GM23338 (cell line): Measurements from ENCODE around the gene TTLL9. TPM values are rescaled to one million over a fixed set of nuclear protein-coding genes. Genes with fewer than 3 reads are reported as not detected.

Experiments used
- ATAC-seq: fragments of 200-7000 bp; cut with Tn5 transposase; 3 replicates; pipeline ENCODE4 v1.9.1; 2020
- DNase-seq: peaks from one replicate; pipeline ENCODE4 v3.0.0-alpha.2; 2015; ENCODE audit warnings: low spot score
- H2AFZ ChIP-seq: fragments of 200-600 bp; sonication (generic); 2 replicates; pipeline ENCODE4 v1.8.0; 2016; ENCODE audit warnings: antibody characterized with exemption, mild to moderate bottlenecking, moderate library complexity
- H3F3A ChIP-seq: fragments of 200-600 bp; sonication (generic); replicated peaks from 2 replicates; pipeline ENCODE4 v1.8.0; 2017; ENCODE audit warnings: antibody characterized with exemption, mixed run types, low read depth
- H3K27ac ChIP-seq: fragments of 200-600 bp; sonication (generic); 2 replicates; pipeline ENCODE4 v1.6.1; 2016; ENCODE audit warnings: low read depth
- H3K27me3 ChIP-seq: fragments of 200-600 bp; sonication (generic); 2 replicates; pipeline ENCODE4 v1.8.0; 2016; ENCODE audit warnings: mild to moderate bottlenecking, mixed run types, moderate library complexity; ENCODE audit not compliant: insufficient read depth
- H3K36me3 ChIP-seq: fragments of 200-600 bp; sonication (generic); 2 replicates; pipeline ENCODE4 v1.8.0; 2016; ENCODE audit warnings: mild to moderate bottlenecking; ENCODE audit not compliant: insufficient read depth
- H3K4me1 ChIP-seq: fragments of 200-600 bp; sonication (generic); 2 replicates; pipeline ENCODE4 v1.8.0; 2016; ENCODE audit warnings: mild to moderate bottlenecking, moderate library complexity; ENCODE audit not compliant: insufficient read depth
- H3K4me2 ChIP-seq: fragments of 200-600 bp; sonication (generic); 2 replicates; pipeline ENCODE4 v1.7.1; 2017; ENCODE audit warnings: mixed run types
- H3K4me3 ChIP-seq: fragments of 200-600 bp; sonication (generic); 2 replicates; pipeline ENCODE4 v1.6.1; 2016; ENCODE audit warnings: mixed run types
- H3K79me2 ChIP-seq: fragments of 200-600 bp; sonication (generic); replicated peaks from 2 replicates; pipeline ENCODE4 v1.8.0; 2017; ENCODE audit warnings: mild to moderate bottlenecking; ENCODE audit not compliant: insufficient read depth
- H3K9me2 ChIP-seq: fragments of 200-600 bp; sonication (generic); 2 replicates; pipeline ENCODE4 v1.8.0; 2017; ENCODE audit not compliant: insufficient read depth
- H4K20me1 ChIP-seq: fragments of 200-600 bp; sonication (generic); replicated peaks from 2 replicates; pipeline ENCODE4 v1.8.0; 2017; ENCODE audit warnings: mild to moderate bottlenecking; ENCODE audit not compliant: insufficient read depth
- H3K27ac Mint-ChIP-seq: 2 replicates; pipeline ENCODE4 v1.8.0; 2020; ENCODE audit warnings: inconsistent platforms, mild to moderate bottlenecking, moderate library complexity, mixed read lengths
- H3K27me3 Mint-ChIP-seq: 3 replicates; pipeline ENCODE4 v1.8.0; 2022; ENCODE audit warnings: low read depth, mild to moderate bottlenecking, moderate library complexity, mixed read lengths, inconsistent platforms; ENCODE audit not compliant: insufficient read depth, poor library complexity
- H3K36me3 Mint-ChIP-seq: 3 replicates; pipeline ENCODE4 v1.8.0; 2021; ENCODE audit warnings: low read depth, mild to moderate bottlenecking, inconsistent platforms, moderate library complexity, mixed read lengths
- H3K4me1 Mint-ChIP-seq: 3 replicates; pipeline ENCODE4 v1.8.0; 2020; ENCODE audit warnings: mild to moderate bottlenecking, inconsistent platforms, mixed read lengths
- H3K4me3 Mint-ChIP-seq: 3 replicates; pipeline ENCODE4 v1.8.0; 2021; ENCODE audit warnings: moderate library complexity, mild to moderate bottlenecking, inconsistent platforms, mixed read lengths
- H3K9me3 Mint-ChIP-seq: 3 replicates; pipeline ENCODE4 v1.8.0; 2020; ENCODE audit warnings: moderate library complexity, mild to moderate bottlenecking, inconsistent platforms, mixed read lengths
- CREB1 ChIP-seq: fragments of 250-450 bp; sonication (Bioruptor Pico); IDR thresholded peaks from 2 replicates; pipeline ENCODE4 v1.5.0; 2020; ENCODE audit warnings: low read depth, mild to moderate bottlenecking, moderate library complexity
- ETS1 ChIP-seq: IDR thresholded peaks from 2 replicates; pipeline ENCODE4 v1.6.1; 2016; ENCODE audit warnings: antibody characterized with exemption
- EZH2 ChIP-seq: fragments of 200-600 bp; sonication (generic); IDR thresholded peaks from one replicate; pipeline ENCODE4 v1.8.0; 2017; ENCODE audit warnings: antibody characterized with exemption, mild to moderate bottlenecking, low read depth; ENCODE audit not compliant: unreplicated experiment
- REST ChIP-seq: IDR thresholded peaks from one replicate; pipeline ENCODE4 v1.6.1; 2018; ENCODE audit warnings: antibody characterized with exemption; ENCODE audit not compliant: unreplicated experiment
- STAT1 ChIP-seq: IDR thresholded peaks from one replicate; pipeline ENCODE4 v1.6.1; 2016; ENCODE audit warnings: antibody characterized with exemption; ENCODE audit not compliant: unreplicated experiment
- polyA plus RNA-seq: library from polyadenylated mRNA; unstranded; fragments of >200 nt; fragmentation: Nextera tagmentation; extraction: Ambion mirVana; gene quantifications from 2 replicates; pipeline ENCODE4 v1.2.1, GENCODE V29; 2016
- total RNA-seq: library from RNA; depleted of rRNA; stranded (reverse); fragments of >200 nt; shearing (Covaris generic); gene quantifications from 2 replicates; pipeline ENCODE4 v1.2.3, GENCODE V29; 2014

Gene TTLL9
- total and polyA plus RNA-seq, 2 experiments from 2014 or later: not detected

- Histone ChIP-seq H3F3A (peaks cover 6% of the 10 kb centered on the region; the same call in 1 of the 2 replicates), H3K27me3 (peaks cover 33% of the 10 kb centered on the region), H3K36me3 (no peaks in the 10 kb centered on the region), H3K4me3 (no peak overlapping the region), H2AFZ (no peak overlapping the region), H3K4me1 (0 out of 2 replicates have a peak, but pooled peaks cover 3% of the 10 kb centered on the region), H3K4me2 (no peak overlapping the region), H3K79me2 (no peaks in the 10 kb centered on the region), H3K9me2 (no peaks in the 10 kb centered on the region), H3K27ac (no peak overlapping the region), H4K20me1 (no peaks in the 10 kb centered on the region)
- no peaks in the 10 kb centered on the region; the same call in 2 of the 3 replicates for H3K36me3 Mint-ChIP-seq
- H3K4me1 Mint-ChIP-seq: peaks cover 3% of the 10 kb centered on the region; the same call in 2 of the 3 replicates
- no peak for TF ChIP-seq REST
- TF ChIP-seq CREB1 (CRISPR knock-in tag): no peak
- no peak for TF ChIP-seq ETS1
- no peak for TF ChIP-seq EZH2
- no peak for TF ChIP-seq STAT1
- no peak overlapping the region for H3K4me3 Mint-ChIP-seq
- no peak overlapping the region for H3K27ac Mint-ChIP-seq
- ATAC-seq (no peak), DNase-seq (no peak)
- peaks cover 14% of the 10 kb centered on the region for H3K9me3 Mint-ChIP-seq
- H3K27me3 Mint-ChIP-seq: peaks cover 23% of the 10 kb centered on the region
Observed at GRCh38 chr20:31875671-31876070, 5.2 kb downstream of the TTLL9 start.

GRCh38 chr20:31877684-31878083 lies 7.2 kb downstream of the TTLL9 start:
- Mint-ChIP-seq H3K27ac (no peak overlapping the region), H3K27me3 (peaks cover 10% of the 10 kb centered on the region), H3K9me3 (peaks cover 19% of the 10 kb centered on the region), H3K36me3 (no peaks in the 10 kb centered on the region; the same call in 2 of the 3 replicates), H3K4me1 (no peaks in the 10 kb centered on the region), H3K4me3 (no peak overlapping the region)
- ATAC-seq (no peak), DNase-seq (no peak)
- no peak for TF ChIP-seq EZH2
- Histone ChIP-seq H3K4me3 (no peak overlapping the region), H2AFZ (no peak overlapping the region), H4K20me1 (no peaks in the 10 kb centered on the region), H3K27me3 (peaks cover 25% of the 10 kb centered on the region), H3K4me2 (no peak overlapping the region), H3F3A (0 out of 2 replicates have a peak, but pooled peaks cover 6% of the 10 kb centered on the region), H3K4me1 (no peaks in the 10 kb centered on the region), H3K79me2 (no peaks in the 10 kb centered on the region), H3K27ac (no peak overlapping the region), H3K9me2 (no peaks in the 10 kb centered on the region), H3K36me3 (no peaks in the 10 kb centered on the region)
